Dermis blood vessel endothelial cell (primary cell): Measurements from ENCODE around the gene FAM90A26. TPM values are rescaled to one million over a fixed set of nuclear protein-coding genes. Genes with fewer than 3 reads are reported as not detected.
"Not testable (repeated sequence)": the region's sequence is repeated elsewhere in the genome, so short reads cannot be mapped to it uniquely, and the experiment has no call there.

Experiments used
- DNase-seq: peaks from one replicate; pipeline ENCODE4 v3.0.0; 2010
- total RNA-seq: library from RNA; depleted of rRNA; stranded (reverse); fragments of >200 nt; gene quantifications from 2 replicates; pipeline ENCODE4 v1.2.3, GENCODE V29; 2014

Gene FAM90A26
- total RNA-seq, 1 donor from 2014 or later: not detected

DNA sequence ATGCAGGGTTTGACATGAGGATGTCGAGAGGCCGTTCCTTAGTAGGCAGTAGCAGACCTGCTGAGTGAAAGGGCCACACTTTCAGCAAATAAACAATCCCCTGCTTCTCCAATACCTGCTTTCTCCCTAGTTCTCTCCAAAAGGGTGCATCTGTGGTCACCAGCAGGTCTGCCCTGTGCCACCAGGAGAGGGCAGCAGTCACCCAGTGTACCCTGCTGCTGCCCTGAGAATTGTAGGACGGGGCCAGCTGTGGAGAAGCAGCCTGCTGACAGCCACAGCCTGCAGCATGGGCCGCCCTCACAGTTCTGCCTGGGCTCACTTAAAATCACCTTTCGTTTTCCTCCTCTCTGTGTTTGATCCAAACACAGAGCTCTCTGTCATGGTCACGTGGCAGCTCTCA lies 11.8 kb upstream of the FAM90A26 start:
- not testable (repeated sequence) for DNase-seq

DNA sequence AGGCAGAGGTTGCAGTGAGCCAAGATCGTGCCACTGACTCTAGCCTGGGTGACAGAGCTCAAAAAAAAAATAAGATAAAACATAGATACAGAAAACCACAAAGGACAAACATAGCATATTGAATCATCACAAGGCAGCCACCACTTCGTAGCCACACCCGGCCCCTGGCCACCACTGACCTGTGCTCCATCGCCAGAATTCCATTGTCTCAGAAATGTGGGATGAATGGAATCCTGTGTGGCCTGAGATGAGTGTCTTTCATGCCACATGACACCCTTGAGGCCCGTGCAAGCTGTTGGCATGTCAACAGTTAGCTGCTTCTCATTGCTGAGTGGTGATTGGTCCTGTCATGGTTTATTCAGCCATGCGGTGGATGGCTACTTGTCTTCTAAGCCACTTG lies 10.2 kb upstream of the FAM90A26 start:
- DNase-seq: not testable (repeated sequence)

DNA sequence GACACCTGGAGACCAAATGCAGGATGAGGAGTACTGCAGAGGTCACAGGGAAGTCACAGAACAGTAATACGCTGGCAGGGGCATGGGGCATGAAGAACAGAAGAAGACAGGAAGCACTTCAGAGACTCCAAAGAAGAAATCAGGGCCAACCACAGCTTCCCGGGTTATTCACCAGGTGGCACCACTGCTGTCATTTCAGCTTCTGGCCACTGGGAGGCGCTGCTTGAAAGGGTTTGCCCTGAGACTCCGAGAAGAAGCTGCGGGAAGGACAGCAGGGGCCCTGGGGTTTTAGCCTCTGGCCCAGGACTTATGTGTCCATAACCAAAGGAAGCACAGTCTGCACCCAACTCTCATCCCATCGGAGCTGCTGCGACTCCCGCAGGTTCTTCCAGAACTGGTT lies 4.2 kb upstream of the FAM90A26 start:
- DNase-seq: not testable (repeated sequence)

DNA sequence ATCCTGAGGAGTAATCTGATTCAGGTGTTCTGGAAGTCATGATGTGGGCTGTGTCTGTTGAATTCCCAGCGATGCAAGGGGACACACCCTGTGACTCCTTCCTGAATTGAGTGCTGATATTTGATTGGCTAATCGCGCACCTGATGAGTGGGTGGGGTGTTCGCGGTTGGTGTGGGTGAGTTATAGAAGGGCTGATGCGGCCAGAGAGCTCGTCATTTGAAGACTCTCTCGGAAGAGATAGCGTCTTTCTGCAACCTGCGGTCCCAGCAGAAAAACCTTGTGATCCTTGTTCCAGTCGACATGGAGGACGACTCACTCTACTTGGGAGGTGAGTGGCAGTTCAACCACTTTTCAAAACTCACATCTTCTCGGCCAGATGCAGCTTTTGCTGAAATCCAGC lies 40.1 kb downstream of the FAM90A26 start, which contains the start of gene USP17L10:
TSS of gene USP17L10 (plus strand) at position 301 of the 400 bp plus-strand sequence. CDS start at position 301, 0 bp downstream.
- DNase-seq: not testable (repeated sequence)

DNA sequence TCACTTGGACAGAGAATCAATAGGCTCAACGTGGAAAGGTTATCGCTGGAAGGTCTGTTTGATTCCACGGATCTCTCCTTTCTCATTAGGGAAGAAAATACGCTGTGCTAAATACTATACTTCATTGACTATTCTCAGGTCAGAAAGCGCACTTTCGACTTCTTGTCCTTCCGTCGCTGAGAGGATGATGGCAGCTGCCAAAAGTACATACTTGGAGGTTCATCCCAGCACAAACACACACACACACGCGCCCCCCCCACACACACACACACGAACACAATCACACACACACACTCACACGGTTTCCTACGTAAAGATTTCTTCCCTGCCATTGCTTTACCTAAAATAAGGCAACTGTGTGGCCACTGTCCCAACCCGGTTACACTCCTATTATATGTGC lies 44.5 kb downstream of the FAM90A26 start:
- not testable (repeated sequence) for DNase-seq

DNA sequence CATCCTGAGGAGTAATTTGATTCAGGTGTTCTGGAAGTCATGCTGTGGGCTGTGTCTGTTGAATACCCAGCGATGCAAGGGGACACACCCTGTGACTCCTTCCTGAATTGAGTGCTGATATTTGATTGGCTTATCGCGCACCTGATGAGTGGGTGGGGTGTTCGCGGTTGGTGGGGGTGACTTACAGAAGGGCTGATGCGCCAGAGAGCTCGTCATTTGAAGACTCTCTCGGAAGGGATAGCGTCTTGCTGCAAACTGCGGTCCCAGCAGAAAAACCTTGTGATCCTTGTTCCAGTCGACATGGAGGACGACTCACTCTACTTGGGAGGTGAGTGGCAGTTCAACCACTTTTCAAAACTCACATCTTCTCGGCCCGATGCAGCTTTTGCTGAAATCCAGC lies 44.9 kb downstream of the FAM90A26 start, which contains the start of gene USP17L11:
TSS of gene USP17L11 (plus strand) at position 301 of the 400 bp plus-strand sequence. CDS start at position 301, 0 bp downstream.
- DNase-seq: not testable (repeated sequence)

DNA sequence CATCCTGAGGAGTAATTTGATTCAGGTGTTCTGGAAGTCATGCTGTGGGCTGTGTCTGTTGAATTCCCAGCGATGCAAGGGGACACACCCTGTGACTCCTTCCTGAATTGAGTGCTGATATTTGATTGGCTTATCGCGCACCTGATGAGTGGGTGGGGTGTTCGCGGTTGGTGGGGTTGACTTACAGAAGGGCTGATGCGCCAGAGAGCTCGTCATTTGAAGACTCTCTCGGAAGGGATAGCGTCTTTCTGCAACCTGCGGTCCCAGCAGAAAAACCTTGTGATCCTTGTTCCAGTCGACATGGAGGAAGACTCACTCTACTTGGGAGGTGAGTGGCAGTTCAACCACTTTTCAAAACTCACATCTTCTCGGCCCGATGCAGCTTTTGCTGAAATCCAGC lies 49.6 kb downstream of the FAM90A26 start, which contains the start of gene USP17L12:
TSS of gene USP17L12 (plus strand) at position 301 of the 400 bp plus-strand sequence. CDS start at position 301, 0 bp downstream.
- not testable (repeated sequence) for DNase-seq

DNA sequence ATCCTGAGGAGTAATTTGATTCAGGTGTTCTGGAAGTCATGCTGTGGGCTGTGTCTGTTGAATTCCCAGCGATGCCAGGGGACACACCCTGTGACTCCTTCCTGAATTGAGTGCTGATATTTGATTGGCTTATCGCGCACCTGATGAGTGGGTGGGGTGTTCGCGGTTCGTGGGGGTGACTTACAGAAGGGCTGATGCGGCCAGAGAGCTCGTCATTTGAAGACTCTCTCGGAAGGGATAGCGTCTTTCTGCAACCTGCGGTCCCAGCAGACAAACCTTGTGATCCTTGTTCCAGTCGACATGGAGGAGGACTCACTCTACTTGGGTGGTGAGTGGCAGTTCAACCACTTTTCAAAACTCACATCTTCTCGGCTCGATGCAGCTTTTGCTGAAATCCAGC lies 54.4 kb downstream of the FAM90A26 start, which contains the start of gene USP17L13:
TSS of gene USP17L13 (plus strand) at position 301 of the 400 bp plus-strand sequence. CDS start at position 301, 0 bp downstream.
- not testable (repeated sequence) for DNase-seq

Other genes with a start within 250 kb of the FAM90A26 start
- gene USP17L10, start 40.2 kb downstream of the FAM90A26 start, total RNA-seq: not detected in 2 replicates
- not detected in 2 replicates for gene USP17L11, start 45.0 kb downstream of the FAM90A26 start, total RNA-seq
- not detected in 2 replicates for gene USP17L12, start 49.7 kb downstream of the FAM90A26 start, total RNA-seq
- not detected in 2 replicates for gene USP17L13, start 54.5 kb downstream of the FAM90A26 start, total RNA-seq
- not detected in 2 replicates for gene USP17L15, start 64.0 kb downstream of the FAM90A26 start, total RNA-seq
- gene USP17L17, start 73.5 kb downstream of the FAM90A26 start, total RNA-seq: not detected in 2 replicates
- not detected in 2 replicates for gene USP17L18, start 78.2 kb downstream of the FAM90A26 start, total RNA-seq
- gene USP17L19, start 83.0 kb downstream of the FAM90A26 start, total RNA-seq: not detected in 2 replicates
- gene USP17L20, start 87.7 kb downstream of the FAM90A26 start, total RNA-seq: not detected in 2 replicates
- gene USP17L21, start 92.5 kb downstream of the FAM90A26 start, total RNA-seq: not detected in 2 replicates
- not detected in 2 replicates for gene USP17L22, start 97.2 kb downstream of the FAM90A26 start, total RNA-seq
- gene USP17L24, start 154.8 kb downstream of the FAM90A26 start, total RNA-seq: not detected in 2 replicates
- gene USP17L25, start 159.5 kb downstream of the FAM90A26 start, total RNA-seq: not detected in 2 replicates
- gene USP17L26, start 164.2 kb downstream of the FAM90A26 start, total RNA-seq: not detected in 2 replicates
- not detected in 2 replicates for gene USP17L5, start 169.0 kb downstream of the FAM90A26 start, total RNA-seq
- not detected in 2 replicates for gene USP17L27, start 173.7 kb downstream of the FAM90A26 start, total RNA-seq
- not detected in 2 replicates for gene USP17L28, start 178.5 kb downstream of the FAM90A26 start, total RNA-seq
- not detected in 2 replicates for gene USP17L29, start 183.2 kb downstream of the FAM90A26 start, total RNA-seq
- gene USP17L30, start 192.7 kb downstream of the FAM90A26 start, total RNA-seq: not detected in 2 replicates